Metanephros (tissue), 2 donors: Measurements from ENCODE around the gene SLC18B1. TPM values are rescaled to one million over a fixed set of nuclear protein-coding genes. Genes with fewer than 3 reads are reported as not detected.
A peak's percentile ranks its signal among the peaks of the same experiment; 100 is the strongest.

Experiments used
- small RNA-seq: library from RNA; depleted of rRNA; stranded (forward); fragments of <200 nt; gene quantifications from one replicate; pipeline ENCODE3, GENCODE V24; 2014; ENCODE audit warnings: low replicate concordance
- total RNA-seq: library from RNA; depleted of rRNA; stranded (reverse); fragments of >200 nt; gene quantifications from one replicate; pipeline ENCODE4 v1.2.3, GENCODE V29; 2014

SLC18B1 gene
- total RNA-seq, result 17.3 TPM

GRCh38 chr6:132797951-132798868 is at the start of gene SLC18B1:
Gene SLC18B1, minus strand, starts transcription at chr6:132798637. Its CDS starts 181 bp downstream, at chr6:132798456.

Small RNA genes lying within 50 kb of the gene (small RNA-seq; reads per million reads assigned to genes)
- gene SNORA33, result 20.7 reads per million, percentile 96 among the genes with 10 or more reads in this experiment
- gene SNORD100, result 1,344 reads per million, percentile 99 among the genes with 10 or more reads in this experiment
- 2,537 reads per million, percentile 99 among the genes with 10 or more reads in this experiment for gene SNORD101

Other genes with a start within 250 kb of the SLC18B1 start
- not detected for gene TAAR8, start 246.0 kb downstream of the SLC18B1 start, total RNA-seq
- gene TAAR6, start 228.3 kb downstream of the SLC18B1 start, total RNA-seq, result not detected
- not detected for gene TAAR5, start 208.9 kb downstream of the SLC18B1 start, total RNA-seq
- not detected for gene TAAR2, start 174.4 kb downstream of the SLC18B1 start, total RNA-seq
- gene TAAR1, start 139.5 kb downstream of the SLC18B1 start, total RNA-seq, result not detected
- 0.35 TPM for gene VNN1, start 84.6 kb downstream of the SLC18B1 start, total RNA-seq
- gene VNN2, start 40.7 kb downstream of the SLC18B1 start, total RNA-seq, result 23.5 TPM
- 1,981 TPM for gene RPS12, start 15.9 kb upstream of the SLC18B1 start, total RNA-seq